ENCODE data around the gene PDZK1.

DNA sequence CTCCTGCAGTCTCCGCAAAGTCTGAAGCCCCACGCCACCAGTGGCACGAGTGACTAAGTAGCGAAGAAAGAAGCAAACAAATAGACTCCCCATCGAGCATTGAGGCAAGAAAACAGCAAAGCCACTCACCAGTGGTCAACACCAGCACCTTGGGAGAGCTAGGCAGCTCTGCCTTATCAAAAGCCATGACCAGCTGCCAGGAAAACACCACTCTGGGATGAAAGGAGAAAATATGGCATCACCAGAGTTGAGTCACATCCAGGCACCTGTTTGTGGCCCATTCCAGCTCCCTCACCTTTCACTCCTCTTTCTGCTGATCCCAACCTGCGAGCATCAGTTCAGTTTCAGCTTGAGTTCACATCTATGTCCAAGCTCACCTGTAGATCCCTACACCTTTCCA lies 17.2 kb downstream of the PDZK1 start:
- TF ChIP-seq EZH2 (IDR thresholded peaks at IDR 0.05; ENCODE audit: borderline replicate concordance, low read depth, low read length, poor library complexity, severe bottlenecking), result no peak
- TF ChIP-seq, protein P1, sequence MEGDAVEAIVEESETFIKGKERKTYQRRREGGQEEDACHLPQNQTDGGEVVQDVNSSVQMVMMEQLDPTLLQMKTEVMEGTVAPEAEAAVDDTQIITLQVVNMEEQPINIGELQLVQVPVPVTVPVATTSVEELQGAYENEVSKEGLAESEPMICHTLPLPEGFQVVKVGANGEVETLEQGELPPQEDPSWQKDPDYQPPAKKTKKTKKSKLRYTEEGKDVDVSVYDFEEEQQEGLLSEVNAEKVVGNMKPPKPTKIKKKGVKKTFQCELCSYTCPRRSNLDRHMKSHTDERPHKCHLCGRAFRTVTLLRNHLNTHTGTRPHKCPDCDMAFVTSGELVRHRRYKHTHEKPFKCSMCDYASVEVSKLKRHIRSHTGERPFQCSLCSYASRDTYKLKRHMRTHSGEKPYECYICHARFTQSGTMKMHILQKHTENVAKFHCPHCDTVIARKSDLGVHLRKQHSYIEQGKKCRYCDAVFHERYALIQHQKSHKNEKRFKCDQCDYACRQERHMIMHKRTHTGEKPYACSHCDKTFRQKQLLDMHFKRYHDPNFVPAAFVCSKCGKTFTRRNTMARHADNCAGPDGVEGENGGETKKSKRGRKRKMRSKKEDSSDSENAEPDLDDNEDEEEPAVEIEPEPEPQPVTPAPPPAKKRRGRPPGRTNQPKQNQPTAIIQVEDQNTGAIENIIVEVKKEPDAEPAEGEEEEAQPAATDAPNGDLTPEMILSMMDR (conservative IDR thresholded peaks at IDR 0.05; ENCODE audit: low read depth, low read length), result no peak
